ENCODE results near the gene IL1RN.

IL1RN gene

DNA sequence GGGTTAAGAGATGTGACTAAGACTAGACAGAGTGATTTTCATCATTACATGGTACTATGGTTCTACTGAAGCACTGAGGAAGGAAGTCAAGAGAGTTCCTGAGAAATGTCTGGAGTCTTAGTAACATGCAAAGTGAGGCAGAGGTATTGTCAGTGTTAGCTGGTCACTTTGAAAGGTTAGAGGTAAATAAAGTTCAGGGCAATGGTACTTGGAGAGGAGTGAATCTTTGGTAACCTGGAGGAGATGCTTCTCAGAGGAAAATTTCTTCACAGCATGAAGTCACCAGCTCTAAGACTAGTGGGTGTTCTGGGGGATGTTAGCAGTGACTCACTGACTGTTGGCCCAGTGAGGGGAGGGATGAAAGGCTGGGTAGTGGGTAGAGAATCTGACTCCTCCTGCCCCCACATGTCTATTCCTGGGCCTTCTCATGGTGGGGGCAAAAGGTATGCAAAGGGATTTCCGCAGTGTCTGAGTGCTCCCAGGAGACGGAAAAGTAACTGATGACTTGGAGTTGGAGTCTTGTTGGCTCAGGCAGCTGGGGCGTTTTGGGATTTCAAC, 23.3 kb upstream of the IL1RN start:
- peak; percentile 22 for DNase-seq

DNA sequence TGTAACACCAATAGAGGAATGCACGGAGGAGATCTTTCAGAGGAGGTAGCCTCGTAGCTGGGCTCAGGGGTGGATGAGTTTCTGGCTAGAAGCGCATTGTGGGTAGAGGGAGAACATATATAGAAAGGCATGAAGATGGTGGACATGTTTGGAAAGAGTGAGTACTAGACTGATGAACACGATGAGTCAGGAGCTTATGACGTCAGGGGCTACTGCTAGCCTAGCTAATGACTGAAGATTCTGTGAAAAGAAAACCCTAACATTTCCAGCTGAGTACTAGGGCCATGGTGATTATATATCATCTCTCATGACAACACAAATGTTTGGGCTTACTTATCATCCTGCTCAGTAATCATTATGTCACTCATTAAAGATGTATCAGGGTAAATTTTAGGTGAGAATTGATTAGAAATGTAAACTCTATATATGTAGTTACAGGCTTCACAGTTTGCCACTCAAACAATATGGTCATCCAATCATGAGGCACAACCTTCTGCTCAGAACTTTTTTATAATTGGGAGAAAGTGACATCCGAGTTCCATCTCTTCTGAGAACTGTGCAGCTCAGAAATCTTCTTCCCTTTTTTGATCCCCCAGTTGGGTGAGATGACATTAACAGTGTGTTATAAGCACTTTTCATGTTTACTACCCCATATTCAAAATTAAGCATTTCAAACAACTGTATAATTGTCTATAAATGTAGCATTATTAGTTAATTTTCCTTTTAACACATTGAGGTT, 22.2 kb upstream of the IL1RN start:
- DNase-seq, result peak; percentile 57

DNA sequence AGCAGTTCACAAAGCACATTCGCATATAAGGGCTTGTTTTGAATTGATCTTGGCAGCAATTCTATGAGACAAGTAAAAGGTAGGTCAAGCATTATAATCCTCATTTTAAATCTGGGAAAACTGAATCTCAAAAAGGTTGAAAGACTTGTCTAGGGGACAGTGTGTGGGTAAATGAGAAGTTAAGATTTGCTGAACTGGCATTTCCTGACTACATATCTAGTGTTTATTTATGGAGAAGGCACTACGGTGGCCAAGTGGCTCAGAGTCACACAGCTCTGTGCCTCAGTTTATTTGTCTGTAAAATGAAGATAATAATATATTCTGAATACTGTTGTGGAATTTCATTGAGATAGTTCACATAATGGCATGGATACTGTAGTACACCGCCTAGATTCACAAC, 16.3 kb upstream of the IL1RN start:
- DNase-seq, result no peak

DNA sequence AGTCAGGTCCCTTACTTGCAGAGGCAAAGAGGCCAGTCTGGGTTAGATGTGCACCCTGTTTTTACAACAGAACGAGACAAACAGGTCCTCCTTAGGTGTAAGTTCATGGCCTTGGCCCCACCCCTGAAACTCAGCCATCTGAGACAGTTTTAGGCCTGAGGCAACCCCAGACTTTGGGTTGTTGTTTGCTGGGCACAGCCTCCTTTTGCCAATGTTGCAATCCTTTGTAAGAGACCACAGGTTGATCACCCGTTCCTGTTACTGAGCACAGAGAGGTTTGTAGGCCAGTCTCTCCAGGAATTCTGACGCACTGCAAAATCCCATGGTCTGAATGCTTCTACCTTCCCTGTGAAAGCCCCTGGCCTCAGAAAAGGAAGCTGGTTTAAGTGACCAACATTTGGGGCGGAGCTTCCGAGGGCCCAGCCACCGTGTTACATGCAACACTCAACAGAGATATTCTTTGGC, 15.5 kb upstream of the IL1RN start:
- no peak for DNase-seq

DNA sequence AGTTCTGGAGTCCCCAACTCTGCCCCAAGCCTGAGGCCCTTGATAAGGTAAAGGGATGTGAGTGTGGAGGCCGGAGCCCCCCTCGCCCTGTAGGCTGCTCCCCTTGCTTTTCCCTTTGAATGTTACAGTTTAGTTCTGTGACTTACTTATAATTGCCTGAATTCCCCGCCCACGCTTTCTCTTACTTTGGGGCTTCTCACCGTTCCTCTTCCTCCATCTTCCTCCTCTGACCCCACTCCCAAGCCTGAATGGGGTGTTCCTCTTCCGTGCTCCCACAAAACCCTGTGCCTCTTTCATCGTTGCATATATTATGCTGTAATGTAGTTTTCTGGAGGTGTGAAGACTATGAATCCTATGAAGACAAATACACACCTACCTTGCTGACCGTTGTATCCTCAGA, 15.0 kb upstream of the IL1RN start:
- no peak for DNase-seq

DNA sequence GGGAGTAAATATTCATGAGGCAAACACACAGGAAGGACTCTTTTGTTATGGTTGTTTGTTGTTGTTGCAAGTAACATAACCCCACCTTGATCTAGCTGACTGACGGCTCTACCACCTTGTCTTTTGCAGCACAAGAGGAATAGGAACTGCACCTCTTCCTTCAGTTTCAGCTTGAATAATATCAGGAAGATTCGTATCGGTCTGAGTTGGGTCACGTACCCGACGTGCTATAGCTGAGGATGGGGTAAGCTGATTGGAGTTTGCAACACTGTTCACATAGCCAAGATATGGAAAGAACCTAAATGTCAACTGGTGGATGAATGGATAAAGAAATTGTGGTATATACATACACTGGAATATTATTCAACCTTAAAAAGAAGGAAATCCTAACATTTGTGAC, 14.5 kb upstream of the IL1RN start:
- DNase-seq, result no peak

DNA sequence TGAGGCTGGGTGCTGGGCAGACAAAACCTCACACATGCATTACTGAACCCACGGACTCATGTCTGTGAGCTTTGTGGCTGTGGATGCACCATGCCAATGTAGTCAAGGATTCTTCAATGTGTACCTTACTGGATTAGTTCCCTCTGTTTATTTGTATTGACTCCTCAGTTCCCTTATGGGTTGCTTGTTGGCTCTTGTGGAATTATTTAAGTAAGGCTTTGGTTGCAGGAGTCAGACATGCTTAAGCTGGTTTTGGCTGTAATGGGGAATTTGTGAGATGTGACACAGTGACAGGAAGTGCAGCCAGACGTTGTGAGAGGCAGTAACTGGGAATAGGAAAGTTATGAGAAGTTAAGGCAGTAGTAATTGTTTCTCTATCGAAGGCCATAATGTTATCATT, 13.6 kb upstream of the IL1RN start:
- DNase-seq, result no peak

DNA sequence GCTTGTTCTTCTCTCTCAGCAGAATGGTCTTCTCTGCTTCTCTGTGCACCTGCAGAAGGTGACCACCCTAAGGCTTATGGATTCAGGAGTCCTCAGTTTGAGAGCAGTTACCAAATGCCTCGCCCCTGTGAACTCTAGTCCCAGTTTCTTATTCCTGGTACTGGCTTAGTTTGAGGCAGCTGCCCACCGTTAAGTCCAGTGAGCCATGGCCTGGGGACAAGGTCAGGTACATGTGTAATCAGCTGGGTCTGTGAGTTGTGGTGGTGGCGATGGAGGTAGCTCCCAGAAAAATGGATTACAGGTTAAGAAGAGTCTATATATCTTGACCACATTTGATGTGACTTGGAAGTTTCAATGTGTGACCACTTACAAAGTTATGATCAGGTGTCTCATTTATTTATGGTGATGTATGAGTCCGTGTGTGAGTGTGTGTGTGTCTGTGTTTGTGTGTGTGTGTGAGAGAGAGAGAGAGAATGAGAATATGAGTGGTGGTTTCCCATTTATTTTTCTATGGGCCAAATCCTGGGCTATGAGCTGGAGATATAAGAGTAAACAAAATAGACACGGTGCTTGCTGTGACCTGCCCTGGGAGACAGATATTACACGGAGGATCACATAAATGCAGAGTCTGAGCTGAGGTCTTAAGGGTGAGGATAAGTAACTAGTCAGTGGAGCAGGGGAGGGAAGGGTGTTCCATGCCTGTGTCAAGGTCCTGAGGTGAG, 13.0 kb upstream of the IL1RN start:
- DNase-seq, result no peak

DNA sequence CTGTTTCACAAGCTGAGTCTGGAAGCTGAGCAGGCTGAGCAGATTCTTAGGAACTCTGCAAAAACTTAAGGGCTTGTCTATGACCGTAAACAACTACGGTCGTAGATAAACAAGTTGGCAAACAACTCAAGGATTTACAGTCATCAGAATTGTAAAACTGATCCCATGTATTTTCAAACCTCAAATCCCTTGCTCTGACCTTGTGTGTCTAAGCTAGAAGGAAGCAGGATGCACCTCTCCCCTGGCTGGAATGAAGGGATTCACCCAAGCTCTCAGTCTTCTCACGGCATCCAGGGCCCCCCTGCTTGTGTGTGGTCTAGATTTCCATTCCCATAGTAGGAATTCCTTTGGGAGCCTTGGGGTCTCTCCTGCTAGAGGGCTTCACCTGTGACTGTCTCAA, 12.4 kb upstream of the IL1RN start:
- DNase-seq, result no peak

DNA sequence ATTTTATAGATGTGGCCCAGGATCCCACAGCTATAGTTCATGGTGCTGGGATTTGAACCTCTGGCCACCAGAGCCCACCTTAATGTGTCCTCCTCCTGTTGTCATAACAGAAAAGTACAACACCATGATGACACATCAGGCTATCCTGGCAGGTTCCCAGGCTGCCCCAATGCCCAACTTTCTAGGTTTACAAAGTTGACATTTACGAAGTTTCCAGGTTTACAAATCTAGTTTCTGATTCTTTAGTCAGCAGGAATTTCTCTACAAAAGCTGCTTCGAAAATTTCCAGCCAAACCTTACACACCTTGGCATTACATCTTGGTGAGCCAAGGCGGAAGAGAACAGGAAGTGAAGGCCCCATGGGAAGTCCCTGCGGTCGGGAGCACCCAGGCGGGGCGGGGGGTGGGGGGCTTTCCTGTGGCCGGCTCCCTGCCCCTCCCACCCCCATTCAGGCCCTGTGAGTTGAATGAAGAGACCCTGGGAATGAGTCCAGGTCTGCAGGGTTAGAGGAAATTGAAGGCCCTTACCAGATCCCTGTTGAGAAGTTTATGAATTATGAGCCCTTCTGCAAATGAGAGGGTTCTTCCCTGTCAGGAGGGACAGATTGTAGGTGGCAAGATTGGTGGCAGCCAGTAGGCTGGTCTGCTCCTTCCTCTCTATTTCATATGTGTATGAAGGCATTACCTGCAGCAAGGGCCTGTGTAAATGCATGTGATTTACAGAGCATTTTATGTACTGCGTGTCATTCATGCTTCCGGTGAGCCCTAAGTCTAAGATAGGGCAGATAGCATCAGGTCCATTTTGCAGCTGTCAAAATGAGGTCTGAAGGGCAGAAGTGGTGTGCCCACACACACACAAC, 11.1 kb upstream of the IL1RN start:
- DNase-seq, result no peak

DNA sequence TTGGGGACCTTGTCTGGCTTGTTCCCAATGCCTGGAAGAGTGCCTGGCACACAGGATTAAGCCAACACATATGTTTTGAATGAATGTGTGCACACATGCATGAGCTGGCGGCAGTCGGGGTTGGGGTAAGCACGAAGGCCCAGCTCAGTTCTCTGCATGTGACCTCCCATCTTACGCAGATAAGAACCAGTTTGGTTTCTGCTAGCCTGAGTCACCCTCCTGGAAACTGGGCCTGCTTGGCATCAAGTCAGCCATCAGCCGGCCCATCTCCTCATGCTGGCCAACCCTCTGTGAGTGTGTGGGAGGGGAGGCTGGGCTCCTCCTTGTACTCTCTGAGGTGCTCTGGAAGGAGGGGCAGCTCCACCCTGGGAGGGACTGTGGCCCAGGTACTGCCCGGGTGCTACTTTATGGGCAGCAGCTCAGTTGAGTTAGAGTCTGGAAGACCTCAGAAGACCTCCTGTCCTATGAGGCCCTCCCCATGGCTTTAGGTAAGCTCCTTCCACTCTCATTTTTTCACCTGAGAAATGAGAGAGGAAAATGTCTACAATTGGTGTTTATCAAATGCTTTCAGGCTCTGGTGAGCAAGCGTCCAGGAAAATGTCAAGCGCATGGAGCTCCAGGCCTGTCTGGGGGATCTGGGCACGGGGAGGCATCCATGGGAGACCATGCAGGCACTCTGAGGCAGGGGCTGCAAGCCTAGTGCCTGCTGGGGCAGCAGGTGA, 9.7 kb upstream of the IL1RN start:
- peak; percentile 64 for DNase-seq

DNA sequence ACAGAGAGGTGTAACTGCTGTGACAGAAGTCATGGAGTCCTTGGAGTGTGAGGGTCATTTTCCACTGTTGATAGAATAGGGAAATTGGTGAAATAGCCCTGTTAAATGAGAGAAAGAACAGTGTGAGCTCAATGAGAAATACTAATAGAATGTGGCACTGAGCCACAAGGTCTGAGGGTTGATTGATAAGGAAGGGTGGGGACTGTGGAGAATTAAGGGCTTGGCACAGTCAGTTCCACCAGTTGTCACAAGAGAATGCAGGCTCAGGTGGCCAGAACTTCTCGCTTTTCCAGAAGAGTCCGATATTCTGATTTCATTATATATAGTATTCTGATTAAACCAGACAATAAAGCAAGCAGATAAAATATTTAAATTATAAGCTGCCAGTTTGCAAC, 9.1 kb upstream of the IL1RN start:
- DNase-seq, result no peak

DNA sequence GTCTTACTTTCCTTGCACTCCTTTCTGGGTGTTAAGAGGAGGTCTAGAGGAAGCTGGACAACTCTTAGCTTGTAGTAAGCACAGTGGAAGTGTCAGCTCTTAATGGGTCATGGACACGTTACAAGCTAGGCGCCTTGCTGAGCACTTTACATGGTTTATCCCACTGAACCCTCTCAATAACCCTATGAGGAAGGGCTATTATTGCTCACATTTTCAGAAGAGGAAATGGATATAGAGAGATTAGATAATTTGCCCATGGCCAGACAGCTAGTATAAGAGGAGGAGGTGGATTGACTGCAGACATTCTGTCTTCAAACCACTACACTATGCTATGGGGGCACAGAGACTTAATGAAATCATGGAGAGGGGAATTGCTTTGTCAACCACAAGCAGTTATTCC, 8.3 kb upstream of the IL1RN start:
- DNase-seq, result no peak

DNA sequence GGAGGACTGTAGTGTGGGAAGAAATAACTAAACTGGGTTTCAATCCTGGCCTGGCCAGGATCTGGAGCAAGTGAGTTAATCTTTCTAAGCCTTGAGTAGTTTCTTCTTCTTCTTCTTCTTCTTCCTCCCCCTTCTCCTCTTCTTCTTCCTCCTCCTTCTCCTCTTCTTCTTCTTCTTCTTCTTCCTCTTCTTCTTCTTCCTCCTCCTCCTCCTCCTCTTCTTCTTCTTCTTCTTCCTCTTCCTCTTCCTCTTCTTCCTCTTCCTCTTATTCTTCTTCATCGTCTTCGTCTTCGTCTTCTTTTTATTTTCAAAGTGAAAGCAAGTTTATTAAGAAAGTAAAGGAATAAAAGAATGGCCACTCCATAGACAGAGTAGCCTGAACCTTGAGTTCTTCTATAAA, 6.5 kb upstream of the IL1RN start:
- DNase-seq, result no peak

DNA sequence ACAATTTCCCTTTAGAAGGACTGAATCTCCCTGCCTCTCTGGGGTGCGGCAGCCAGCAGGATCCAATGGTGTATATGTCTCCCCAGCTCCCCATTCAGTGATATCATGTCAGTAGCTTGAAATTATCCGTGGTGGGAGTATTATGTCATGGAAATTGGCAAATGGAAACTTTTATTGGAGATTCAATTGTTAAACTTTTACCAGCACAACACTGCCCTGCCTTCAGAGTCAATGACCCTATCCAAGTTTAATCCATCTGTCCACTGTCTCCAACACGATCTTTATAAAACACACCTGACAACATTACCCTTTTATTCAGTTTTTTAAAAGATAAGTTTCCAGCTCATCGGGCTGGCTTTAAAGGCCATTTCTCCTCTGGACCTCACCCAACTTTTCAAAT, 5.0 kb upstream of the IL1RN start:
- DNase-seq, result no peak

DNA sequence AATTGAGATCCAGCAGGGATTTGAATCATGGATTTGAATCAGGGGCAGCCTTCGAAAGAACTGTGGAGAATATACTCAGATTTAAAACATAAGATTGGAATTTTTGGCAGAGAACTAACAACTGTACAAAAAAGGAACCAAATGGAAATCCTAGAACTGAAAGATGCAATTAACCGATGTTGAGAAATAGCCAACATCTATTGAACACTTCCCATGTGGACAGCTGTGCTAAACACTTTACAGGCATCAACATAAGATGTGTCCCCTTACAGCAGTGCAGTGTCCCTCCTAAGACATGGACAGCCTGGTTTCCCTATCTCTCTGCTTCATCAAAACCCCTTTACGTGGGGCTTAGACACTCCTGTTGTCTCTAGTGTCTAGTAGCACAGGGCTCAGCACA, 3.7 kb upstream of the IL1RN start:
- DNase-seq, result no peak

DNA sequence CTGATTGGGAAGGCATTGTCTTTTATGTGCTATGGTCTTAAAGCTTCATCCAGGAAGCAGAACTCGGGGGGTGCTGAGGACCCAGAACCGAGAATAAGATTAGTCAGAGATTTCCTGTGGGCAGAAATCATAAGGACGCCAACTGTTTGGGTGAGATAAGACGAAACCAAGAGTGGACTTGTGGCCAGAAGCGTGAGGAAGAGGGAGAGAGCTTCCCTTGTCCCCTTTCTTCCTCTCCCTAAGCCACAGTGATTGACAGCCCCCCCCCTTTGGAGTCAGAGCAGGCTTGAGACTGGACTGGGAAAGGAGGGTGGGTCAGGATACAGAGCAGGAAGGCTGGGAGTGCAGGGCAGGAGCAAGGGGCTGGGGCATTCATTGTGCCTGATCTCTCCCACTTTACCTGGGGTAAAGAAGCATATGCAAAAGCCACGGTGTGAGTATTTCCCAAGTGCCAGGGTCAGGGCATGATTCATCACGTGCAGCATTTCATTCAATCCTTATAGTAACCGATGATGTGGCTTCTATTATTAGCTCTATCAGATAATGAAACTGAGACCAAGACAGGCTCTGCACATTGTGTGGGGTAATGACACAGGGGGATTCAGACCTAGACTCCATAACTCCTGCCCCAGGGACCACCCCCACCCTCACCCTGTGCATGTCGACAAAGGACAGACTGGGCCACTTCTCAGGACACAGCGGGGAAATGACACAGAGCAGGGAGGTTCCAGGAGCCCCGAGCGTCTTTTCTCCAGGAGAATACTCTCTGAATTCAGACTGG, 3.0 kb upstream of the IL1RN start:
- peak; percentile 55 for DNase-seq

DNA sequence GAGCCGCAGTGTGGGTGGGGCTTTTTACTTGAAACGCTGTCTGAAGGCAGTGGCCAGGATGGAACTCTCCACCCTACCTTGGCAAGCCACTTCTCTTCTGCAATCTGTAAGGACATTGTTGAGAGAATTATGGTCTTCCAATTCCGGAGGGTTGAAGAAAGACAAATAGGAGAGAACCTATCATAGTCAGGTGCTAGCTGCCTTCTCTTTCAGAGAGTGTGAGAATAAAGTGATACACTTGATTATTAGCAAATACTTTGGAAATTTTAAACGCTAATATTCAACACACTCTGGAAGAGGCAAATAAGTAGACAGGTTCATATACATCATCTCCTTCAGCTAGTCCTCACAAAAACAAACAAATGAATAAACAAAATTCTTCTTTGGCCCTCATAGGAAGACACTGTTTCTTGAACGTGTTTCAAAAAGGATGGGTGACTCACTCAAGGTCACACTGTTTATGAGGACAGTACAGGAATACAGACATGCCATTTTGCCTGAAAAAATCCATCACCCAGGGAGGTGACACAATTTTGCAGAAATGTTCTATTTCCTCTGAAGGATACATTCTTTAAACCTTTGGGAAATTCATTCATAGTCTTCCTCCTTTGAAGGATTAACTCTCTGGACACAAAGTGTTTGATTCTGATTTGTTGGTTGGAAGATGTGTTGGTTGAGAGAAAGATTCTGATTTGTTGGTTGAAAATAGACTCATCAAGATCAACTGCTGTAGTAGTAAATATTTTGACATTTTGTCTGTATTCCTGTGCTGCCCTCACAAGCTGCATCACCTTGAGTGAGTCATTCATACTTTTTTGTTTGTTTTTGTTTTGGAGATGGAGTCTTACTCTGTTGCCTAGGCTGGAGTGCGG, 2.2 kb upstream of the IL1RN start:
- peak; percentile 37 for DNase-seq

DNA sequence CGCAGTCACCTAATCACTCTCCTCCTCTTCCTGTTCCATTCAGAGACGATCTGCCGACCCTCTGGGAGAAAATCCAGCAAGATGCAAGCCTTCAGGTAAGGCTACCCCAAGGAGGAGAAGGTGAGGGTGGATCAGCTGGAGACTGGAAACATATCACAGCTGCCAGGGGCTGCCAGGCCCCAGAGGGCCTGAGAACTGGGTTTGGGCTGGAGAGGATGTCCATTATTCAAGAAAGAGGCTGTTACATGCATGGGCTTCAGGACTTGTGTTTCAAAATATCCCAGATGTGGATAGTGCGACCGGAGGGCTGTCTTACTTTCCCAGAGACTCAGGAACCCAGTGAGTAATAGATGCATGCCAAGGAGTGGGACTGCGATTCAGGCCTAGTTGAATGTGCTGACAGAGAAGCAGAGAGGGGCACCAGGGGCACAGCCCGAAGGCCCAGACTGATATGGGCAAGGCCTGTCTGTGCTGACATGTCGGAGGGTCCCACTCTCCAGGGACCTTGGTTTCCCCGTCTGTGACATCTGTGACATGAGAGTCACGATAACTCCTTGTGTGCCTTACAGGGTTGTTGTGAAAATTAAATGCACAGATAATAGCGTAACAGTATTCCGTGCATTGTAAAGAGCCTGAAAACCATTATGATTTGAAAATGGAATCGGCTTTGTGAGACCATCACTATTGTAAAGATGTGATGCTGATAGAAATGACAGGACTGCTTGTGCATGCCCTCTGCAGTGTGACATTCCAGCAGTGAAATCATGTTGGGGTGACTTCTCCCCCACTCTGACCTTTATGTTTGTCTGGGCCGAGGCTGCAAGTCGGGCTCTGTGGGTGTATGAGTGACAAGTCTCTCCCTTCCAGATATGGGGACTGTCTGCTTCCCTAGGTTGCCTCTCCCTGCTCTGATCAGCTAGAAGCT, 510 bp downstream of the IL1RN start:
- no peak for DNase-seq
